Measurements from ENCODE around the gene SIRPB1.

The SIRPB1 gene

DNA sequence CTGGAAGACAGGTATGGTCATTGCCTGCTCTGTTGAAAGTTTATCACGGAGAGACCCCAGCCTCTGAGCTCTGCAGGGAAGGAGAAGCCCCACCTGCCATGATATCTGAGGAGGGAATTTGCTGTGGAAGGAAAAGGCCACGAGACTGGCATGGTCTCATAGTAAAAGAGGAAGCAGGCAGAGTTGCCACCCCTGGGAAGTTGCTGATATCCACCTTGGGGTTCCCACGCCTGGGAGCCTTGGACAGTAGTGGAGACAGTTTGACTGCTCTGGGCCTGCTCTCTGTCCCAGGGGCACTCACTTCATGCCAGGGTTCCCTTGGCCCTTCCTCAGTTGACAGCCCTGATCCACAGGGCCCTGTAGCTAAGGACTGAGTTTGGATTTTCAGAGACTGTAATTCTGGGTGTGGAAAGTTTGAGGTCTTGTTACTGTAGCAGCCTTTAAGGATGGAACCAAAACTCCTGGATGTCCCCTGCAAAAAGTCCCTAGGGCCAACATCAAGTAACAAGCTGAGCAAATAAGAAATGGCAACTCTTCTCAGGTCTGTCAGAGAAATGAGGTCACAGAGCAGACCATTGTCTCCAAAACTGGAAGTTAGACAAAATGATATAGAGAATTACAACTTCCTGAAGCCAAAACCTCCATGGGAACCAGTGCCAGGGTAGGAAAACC, 6.9 kb upstream of the SIRPB1 start:
- H4K20me1 ChIP-seq (ENCODE audit: insufficient read depth, low read length): no peaks in the 10 kb centered on the region
- no peak overlapping the region for H3K4me2 ChIP-seq (ENCODE audit: low read depth, low read length)
- DNase-seq: no peak
- H3K9me3 ChIP-seq (replicated peaks; ENCODE audit: insufficient read depth, low read length): no peaks in the 10 kb centered on the region
- H3K27ac ChIP-seq (ENCODE audit: low read length): no peak overlapping the region
- H3K27me3 ChIP-seq (replicated peaks; ENCODE audit: insufficient read depth, low read length): no peaks in the 10 kb centered on the region
- no peaks in the 10 kb centered on the region for H3K36me3 ChIP-seq (replicated peaks; ENCODE audit: insufficient read depth, low read length)
- peaks cover 4% of the 10 kb centered on the region; the same call in 1 of the 2 replicates for H3F3A ChIP-seq (ENCODE audit: insufficient read depth, low read length)
- TF ChIP-seq CTCF (IDR thresholded peaks at IDR 0.05; ENCODE audit: low read length) (no peak), EZH2phosphoT487 (IDR thresholded peaks at IDR 0.05; ENCODE audit: low read length) (no peak), EZH2 (optimal IDR thresholded peaks at IDR 0.05; ENCODE audit: low read depth, low read length) (no peak)
- H3K9me2 ChIP-seq (replicated peaks; ENCODE audit: insufficient read depth, low read length): no peaks in the 10 kb centered on the region
- H3K79me2 ChIP-seq (ENCODE audit: low read length): no peaks in the 10 kb centered on the region
- H3K9ac ChIP-seq (ENCODE audit: low read length): no peak overlapping the region
- no peak overlapping the region for H3K4me3 ChIP-seq (ENCODE audit: low read length)
- H2AFZ ChIP-seq (ENCODE audit: low read length): no peak overlapping the region
- H3K4me1 ChIP-seq (ENCODE audit: low read length): peaks cover 12% of the 10 kb centered on the region

DNA sequence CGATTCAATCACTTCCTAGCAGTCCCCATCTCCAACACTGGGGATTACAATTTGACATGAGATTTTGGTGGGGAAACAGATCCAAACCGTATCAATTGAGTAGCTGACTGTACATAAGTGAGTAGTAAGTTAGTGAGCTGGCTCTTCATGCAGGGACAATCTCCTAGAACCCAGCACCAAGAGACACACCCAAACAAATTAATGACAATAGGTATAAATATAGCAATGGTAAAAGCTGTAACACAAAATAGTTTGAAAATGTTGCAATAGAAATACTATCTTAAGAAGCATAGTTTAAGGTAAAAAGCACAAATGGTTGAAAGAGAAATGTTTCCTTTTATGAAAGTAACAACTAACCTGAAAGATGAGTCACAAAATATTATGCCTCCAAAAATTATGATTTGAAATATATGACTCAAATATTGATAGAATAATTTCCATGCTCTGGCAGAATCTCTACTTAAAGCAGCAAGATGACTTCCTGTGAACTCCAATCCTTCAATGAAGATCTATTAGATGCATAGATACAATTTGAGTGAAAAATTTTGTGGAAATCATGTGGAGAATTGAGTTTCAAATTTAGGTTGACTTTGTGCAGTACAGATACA, 5.4 kb upstream of the SIRPB1 start:
- H3K36me3 ChIP-seq (replicated peaks; ENCODE audit: insufficient read depth, low read length): no peaks in the 10 kb centered on the region
- no peaks in the 10 kb centered on the region for H3K79me2 ChIP-seq (ENCODE audit: low read length)
- H3K9ac ChIP-seq (ENCODE audit: low read length): no peak overlapping the region
- peaks cover 14% of the 10 kb centered on the region for H3K4me1 ChIP-seq (ENCODE audit: low read length)
- H3K9me3 ChIP-seq (replicated peaks; ENCODE audit: insufficient read depth, low read length): no peaks in the 10 kb centered on the region
- H3F3A ChIP-seq (ENCODE audit: insufficient read depth, low read length): peaks cover 4% of the 10 kb centered on the region; the same call in 1 of the 2 replicates
- DNase-seq: no peak
- H4K20me1 ChIP-seq (ENCODE audit: insufficient read depth, low read length): no peaks in the 10 kb centered on the region
- no peaks in the 10 kb centered on the region for H3K27me3 ChIP-seq (replicated peaks; ENCODE audit: insufficient read depth, low read length)
- no peak overlapping the region for H2AFZ ChIP-seq (ENCODE audit: low read length)
- no peaks in the 10 kb centered on the region for H3K9me2 ChIP-seq (replicated peaks; ENCODE audit: insufficient read depth, low read length)
- no peak overlapping the region for H3K27ac ChIP-seq (ENCODE audit: low read length)
- no peak overlapping the region for H3K4me3 ChIP-seq (ENCODE audit: low read length)
- no peak overlapping the region for H3K4me2 ChIP-seq (ENCODE audit: low read depth, low read length)
- TF ChIP-seq EZH2 (optimal IDR thresholded peaks at IDR 0.05; ENCODE audit: low read depth, low read length) (no peak), EZH2phosphoT487 (IDR thresholded peaks at IDR 0.05; ENCODE audit: low read length) (no peak), CTCF (IDR thresholded peaks at IDR 0.05; ENCODE audit: low read length) (no peak)

GRCh38 chr20:1623501-1624205, 3.8 kb upstream of the SIRPB1 start:
- TF ChIP-seq EZH2 (optimal IDR thresholded peaks at IDR 0.05; ENCODE audit: low read depth, low read length): no peak
- Histone ChIP-seq H3K9me2 (replicated peaks; ENCODE audit: insufficient read depth, low read length) (no peaks in the 10 kb centered on the region), H3K4me3 (ENCODE audit: low read length) (no peak overlapping the region), H3K4me2 (ENCODE audit: low read depth, low read length) (no peak overlapping the region), H3K27me3 (replicated peaks; ENCODE audit: insufficient read depth, low read length) (no peaks in the 10 kb centered on the region), H3K4me1 (ENCODE audit: low read length) (peaks cover 20% of the 10 kb centered on the region), H3K79me2 (ENCODE audit: low read length) (no peaks in the 10 kb centered on the region), H3K27ac (ENCODE audit: low read length) (no peak overlapping the region), H3K9ac (ENCODE audit: low read length) (no peak overlapping the region), H2AFZ (ENCODE audit: low read length) (no peak overlapping the region), H3K36me3 (replicated peaks; ENCODE audit: insufficient read depth, low read length) (no peaks in the 10 kb centered on the region), H4K20me1 (ENCODE audit: insufficient read depth, low read length) (no peaks in the 10 kb centered on the region), H3F3A (ENCODE audit: insufficient read depth, low read length) (peaks cover 4% of the 10 kb centered on the region; the same call in 1 of the 2 replicates), H3K9me3 (replicated peaks; ENCODE audit: insufficient read depth, low read length) (no peaks in the 10 kb centered on the region)
- DNase-seq: no peak

Measured in MM.1S (cell line).